Inflammatory macrophage (primary cell): Measurements from ENCODE around the gene REG1B.

Experiments
- DNase-seq, 2 donors: peaks; one replicate each; pipeline ENCODE4 v3.0.0-alpha.2; 2020 to 2022
- total RNA-seq, 18 experiments: gene quantifications; one replicate each; lab custom pipeline; 2026; ENCODE audit warnings: mixed read lengths in 6 of 18, inconsistent platforms in 2 of 18; lab: John Stamatoyannopoulos, UW

Gene REG1B
- total RNA-seq, result 0 to 0.07 (median 0) reads per million in 18 experiments

- DNase-seq, result no peak
Observed at GRCh38 chr2:79087785-79088364, at the start of gene REG1B. Gene REG1B, minus strand, starts transcription at chr2:79087993. Its CDS starts 381 bp downstream, at chr2:79087612.

- DNase-seq, result no peak
Observed at GRCh38 chr2:79131687-79132086, 43.9 kb upstream of the REG1B start.

DNA sequence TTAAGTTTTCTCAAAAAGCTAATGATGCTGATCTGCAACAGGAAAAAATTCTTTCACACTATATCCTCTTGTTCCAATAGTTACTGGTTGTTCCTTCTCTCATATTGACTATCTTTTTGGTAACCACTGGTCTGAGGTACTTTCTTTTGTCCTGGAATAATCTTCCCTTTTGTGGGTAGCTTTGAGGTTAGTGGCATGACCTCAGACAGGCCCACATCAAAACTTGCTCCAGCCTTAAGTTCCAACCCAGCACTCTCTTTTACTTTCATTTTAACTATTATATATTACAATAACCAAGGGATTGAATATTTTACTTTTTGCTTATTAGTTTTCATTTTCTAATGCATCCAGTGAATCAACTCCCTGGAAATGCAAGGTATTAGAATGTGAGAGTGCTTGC lies 42.0 kb upstream of the REG1B start:
- no peak for DNase-seq

DNA sequence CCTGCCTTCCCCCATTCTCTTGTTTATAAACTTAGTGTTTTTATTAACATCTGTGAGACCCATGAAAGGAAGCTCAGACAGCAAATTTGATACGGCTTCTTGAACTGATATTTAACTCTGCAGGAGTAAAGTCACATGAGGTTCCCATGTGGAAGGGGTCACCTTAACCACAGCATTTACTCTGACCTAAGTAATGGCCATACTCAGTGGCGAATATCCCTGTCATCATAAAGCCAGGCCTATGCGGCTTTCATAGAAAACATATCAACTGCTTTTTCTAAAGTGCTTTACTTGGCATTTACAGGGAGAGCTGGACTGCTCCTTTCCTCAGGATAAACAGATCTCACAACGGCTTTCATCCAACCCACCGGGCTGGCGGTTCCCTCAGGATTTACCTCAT lies 41.5 kb upstream of the REG1B start:
- DNase-seq, result no peak

GRCh38 chr2:79128406-79128805 lies 40.6 kb upstream of the REG1B start:
- no peak for DNase-seq

DNA sequence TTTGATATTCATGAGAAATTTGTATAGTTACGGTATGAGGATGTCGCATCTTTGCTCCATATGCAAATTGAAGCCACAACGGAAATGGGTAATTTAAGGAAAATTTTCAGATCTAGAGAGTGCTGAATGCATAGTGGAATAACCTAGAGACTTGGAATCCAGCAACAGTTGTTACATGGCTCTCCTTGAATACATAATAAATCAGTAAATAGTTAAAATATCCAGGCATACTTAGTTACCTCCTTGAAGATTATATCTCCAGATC lies 37.9 kb upstream of the REG1B start:
- DNase-seq, result no peak

- DNase-seq, result no peak
Observed at GRCh38 chr2:79124907-79125720, 37.3 kb upstream of the REG1B start.

- no peak for DNase-seq
Observed at GRCh38 chr2:79122676-79123075, 34.9 kb upstream of the REG1B start.

- DNase-seq, result no peak
Observed at GRCh38 chr2:79120194-79120713, 32.5 kb upstream of the REG1B start, which contains the start of gene REG1A. Gene REG1A, plus strand, starts transcription at chr2:79120488. Its CDS starts 374 bp downstream, at chr2:79120862.

DNA sequence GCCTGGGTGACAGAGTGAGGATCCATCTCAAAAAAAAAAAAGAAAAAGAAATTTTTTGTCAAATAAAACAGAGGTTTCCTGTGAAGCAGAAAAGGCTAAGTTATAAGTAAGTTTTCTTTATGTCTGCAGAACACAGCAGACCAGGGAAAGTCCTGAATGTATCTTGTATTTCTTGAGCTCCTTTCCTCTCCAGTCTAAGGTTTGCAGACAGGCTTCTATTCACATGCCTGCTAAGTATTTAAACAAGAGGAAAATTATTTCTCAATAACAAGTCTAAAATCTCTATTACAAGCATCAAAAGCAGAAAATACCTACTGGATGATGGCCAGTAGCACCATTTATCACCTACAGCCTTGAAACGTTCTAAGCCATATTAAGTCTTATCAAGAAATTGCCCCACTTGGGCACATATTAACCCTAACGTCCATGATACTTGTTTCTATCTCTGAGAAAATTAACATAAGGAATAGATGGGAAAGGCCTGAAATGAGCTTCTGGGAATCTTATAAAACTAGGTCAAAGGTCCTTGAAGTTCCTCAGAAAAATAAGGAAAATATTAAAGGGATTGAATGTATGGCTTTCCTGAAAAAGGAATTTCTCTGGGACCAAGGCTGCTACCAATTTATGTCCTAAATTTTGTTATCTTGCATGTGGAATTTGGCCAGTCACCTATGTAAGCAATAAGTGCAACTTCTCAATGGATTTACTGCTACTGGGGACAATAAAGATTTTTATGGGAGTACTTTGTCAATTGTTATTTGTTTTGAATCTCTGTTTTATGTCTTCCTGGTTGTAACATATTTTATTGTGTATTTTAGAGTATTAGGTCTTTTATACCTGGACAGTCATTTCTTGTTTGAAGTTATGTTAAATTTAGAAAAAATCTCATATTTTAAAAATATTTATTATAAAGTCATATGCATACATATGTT lies 29.5 kb upstream of the REG1B start:
- DNase-seq, result no peak

- DNase-seq, result no peak
Observed at GRCh38 chr2:79114797-79115494, 27.2 kb upstream of the REG1B start.

DNA sequence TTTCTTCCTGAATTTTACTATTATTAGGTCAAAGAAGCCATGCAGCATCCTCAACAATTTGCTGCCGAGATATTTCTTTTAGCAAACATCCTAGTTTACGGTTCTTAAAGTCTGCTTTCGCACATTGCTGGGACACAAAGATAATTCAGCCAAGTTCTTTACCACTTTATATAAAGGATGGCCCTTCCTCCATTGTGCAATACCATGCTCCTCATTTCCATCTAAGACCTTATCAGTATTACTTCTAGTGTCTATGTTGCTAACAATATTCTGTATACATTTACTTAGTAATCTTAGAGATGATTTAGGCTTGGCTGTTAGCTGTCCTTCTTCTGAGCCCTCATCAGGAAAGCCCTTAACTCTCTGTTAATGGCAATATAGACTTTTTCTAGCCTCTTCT lies 24.5 kb upstream of the REG1B start:
- no peak for DNase-seq

DNA sequence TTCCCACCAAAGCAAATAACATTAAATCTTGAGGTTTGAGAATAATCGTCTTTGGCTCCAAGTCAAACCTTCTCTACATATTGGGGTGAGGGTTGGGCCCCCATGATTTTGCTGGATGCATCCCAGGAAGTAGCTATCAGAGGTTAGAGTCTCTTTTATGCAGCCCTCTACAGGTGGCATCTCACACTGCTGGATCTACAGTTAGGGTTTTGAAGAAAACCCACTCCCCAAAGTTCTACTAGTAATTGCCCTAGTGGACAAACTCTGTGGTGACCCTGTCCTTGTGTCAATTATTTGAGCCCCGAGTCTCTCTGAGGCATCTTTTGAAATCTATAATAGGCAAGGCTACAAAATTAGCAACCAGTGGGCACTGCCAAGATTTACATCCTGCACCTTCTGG lies 17.5 kb upstream of the REG1B start:
- DNase-seq, result no peak

- no peak for DNase-seq
Observed at GRCh38 chr2:79103214-79103613, 15.4 kb upstream of the REG1B start.

- DNase-seq, result no peak
Observed at GRCh38 chr2:79101024-79101423, 13.2 kb upstream of the REG1B start.

DNA sequence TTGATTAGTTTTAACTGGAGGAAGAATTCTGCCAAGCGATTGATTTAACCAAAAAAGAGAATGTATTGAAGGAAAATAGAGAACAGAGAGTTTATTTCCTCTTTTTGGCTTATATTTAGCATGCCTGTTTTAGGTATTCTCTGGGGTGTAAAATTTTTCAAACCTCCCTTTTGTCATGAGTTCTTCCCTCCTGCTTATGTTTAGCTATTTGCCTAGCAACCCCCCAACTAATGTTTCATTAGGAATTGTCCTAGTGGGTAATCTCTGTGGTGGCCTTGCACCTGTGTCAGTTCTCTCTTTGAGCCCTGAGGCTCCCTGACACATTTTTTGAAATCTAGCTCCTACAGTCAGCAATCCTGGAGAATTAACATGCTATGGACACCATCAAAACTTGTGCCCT lies 12.5 kb upstream of the REG1B start:
- no peak for DNase-seq

DNA sequence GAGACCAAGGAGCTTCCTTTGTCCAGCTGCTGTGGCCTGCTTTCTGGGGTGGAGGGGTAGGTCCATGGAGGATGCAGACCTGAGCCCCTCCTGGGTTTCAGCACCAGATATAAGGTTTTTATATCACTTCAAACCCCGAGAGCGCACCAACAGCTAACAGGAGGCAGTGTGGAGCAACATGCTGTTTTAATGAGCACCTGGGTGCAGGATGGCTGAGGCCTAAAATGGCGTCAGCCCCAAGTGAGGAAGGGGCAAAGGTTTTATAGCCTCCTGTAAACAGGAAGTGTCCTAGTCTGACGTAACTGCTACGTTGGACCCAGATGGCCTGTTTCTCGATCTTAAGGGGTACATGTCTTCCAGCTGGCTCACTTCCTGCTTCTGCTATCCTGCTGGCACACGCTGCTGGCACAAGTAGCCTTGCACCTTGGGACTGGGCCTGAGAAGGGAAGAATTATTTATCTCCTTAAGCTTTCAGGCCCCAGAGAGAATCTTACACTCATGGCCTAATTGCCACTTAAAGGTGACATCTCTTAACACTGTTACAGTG lies 11.4 kb upstream of the REG1B start:
- no peak for DNase-seq

DNA sequence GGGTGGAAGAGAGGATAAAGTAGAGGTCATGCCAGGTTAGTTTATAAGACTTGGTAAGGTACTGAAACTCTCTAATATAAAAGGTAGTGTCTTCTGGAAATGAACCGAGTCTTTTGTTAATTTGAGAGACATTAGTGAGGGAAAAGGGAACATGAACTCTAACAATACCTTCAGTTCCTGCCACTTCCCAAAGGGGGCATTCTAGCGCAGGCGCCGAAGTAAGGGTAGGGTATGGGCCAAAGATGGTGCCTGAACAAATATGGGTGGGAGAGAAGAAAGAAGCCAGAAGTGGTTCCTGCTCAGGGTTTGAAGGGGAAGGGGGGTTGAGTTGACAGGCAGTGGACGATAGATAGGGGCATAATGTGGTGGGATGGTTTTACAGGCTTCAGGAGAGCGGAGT lies 10.1 kb upstream of the REG1B start:
- DNase-seq, result no peak

GRCh38 chr2:79090693-79091092 lies 2.9 kb upstream of the REG1B start:
- no peak for DNase-seq

DNA sequence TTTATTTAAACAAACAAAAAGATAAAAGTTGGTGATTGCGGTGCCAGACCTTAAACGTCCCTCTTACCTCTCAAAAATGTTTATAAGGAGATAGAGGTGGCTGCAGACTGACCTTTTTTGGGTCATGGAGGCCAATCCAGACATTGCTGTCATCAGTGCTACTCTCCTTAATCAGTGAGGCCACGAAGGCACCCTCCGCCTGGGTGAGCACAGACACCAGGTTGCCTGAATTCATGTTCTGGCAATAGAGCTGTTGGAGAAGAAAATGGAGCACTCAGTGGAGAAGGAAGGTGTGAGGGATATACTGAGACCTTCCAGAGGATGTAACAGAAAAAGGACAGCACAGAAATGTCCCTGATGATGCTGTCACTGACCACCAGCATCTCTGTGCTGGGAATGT lies 1.5 kb downstream of the REG1B start:
- no peak for DNase-seq

DNA sequence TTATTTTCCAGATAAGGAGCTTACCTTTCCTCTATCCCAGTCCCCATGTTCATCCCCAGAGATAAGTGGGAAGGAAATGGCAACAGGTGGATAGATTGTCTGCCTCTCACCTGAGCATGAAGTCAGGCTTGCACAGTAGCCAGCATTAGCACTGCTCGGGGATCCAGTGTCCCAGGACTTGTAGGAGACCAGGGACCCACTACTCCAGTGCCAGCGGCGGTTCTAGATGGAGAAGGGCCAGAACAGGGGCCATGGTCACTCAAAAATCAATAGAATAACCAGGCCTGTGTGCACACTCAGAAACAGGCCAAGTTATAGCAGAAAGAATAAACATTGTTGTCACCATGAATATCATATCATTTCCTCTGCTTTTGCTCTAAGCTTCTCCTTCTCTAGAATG lies 2.4 kb downstream of the REG1B start:
- no peak for DNase-seq

DNA sequence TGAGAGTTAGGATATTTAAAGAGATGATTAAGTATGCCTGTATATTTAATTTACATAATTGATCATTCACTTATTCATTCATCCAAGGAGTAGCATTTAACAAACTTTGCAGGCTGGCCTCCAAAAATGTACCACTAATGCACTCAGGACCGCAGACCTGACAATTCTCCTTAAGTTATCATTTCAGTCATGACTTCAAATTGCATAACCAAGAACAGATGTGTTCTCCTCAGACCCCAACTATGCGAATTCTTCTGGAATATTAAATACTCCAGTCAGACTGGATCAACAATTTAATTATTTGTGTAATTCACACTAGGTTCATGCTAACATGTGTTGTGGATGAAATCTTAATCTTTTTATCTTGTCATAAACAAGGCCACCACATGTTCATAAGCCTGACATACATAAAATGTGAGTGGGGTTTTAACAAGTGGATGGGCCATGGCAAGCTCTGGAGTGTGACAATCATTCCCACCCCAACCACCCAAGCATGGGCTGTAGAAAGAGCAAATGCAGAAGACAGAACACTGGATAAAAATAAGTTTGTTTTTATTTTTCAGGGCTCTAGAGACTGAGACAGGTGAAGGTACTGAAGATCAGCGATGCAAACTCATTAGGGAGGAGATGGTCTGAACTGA lies 3.2 kb downstream of the REG1B start:
- DNase-seq, result no peak
